Left lung (tissue), 10 donors: Measurements from ENCODE around the gene RXFP1. TPM values are rescaled to one million over a fixed set of nuclear protein-coding genes. Genes with fewer than 3 reads are reported as not detected.

ENCODE experiments used
- ATAC-seq: fragments of 200-7000 bp; cut with Tn5 transposase; one replicate; pipeline ENCODE4 v1.9.1; 2020; ENCODE audit warnings: moderate library complexity
- DNase-seq, 4 donors: peaks; one replicate each; pipeline ENCODE4 v3.0.0-alpha.2; 2013 to 2020
- H3K27ac ChIP-seq, 2 donors: fragments of 200-600 bp; sonication (generic) in 1 of 2; one replicate each; pipeline versions ENCODE4 v1.5.0 to v1.8.0; 2020 to 2021
- H3K27me3 ChIP-seq, 2 donors: fragments of 200-600 bp; sonication (generic) in 1 of 2; one replicate each; pipeline versions ENCODE4 v1.5.0 to v1.8.0; 2020 to 2021
- H3K36me3 ChIP-seq, 2 donors: fragments of 200-600 bp; sonication (generic) in 1 of 2; one replicate each; pipeline versions ENCODE4 v1.5.0 to v1.8.0; 2020 to 2021
- H3K4me1 ChIP-seq, 2 donors: fragments of 200-600 bp; one replicate each; pipeline ENCODE4 v1.8.0; 2021
- H3K4me3 ChIP-seq, 2 donors: fragments of 200-600 bp; sonication (generic) in 1 of 2; one replicate each; pipeline versions ENCODE4 v1.5.0 to v1.8.0; 2020 to 2021; ENCODE audit warnings: mild to moderate bottlenecking in 1 of 2
- H3K9me3 ChIP-seq, 2 donors: fragments of 200-600 bp; sonication (generic) in 1 of 2; one replicate each; pipeline versions ENCODE4 v1.5.0 to v1.8.0; 2020 to 2021
- CTCF ChIP-seq, 2 donors: fragments of 200-600 bp; sonication (generic) in 1 of 2; IDR thresholded peaks; one replicate each; pipeline versions ENCODE4 v1.5.0 to v1.8.0; 2021; ENCODE audit warnings: antibody characterized with exemption in 2 of 2
- intact Hi-C, 2 donors: fragments of 100-400 bp; cut with DNase I; formaldehyde crosslinking; loops; one replicate each; pipeline versions ENCODE4 v1.11.2 to v1.14.2; 2022
- polyA plus RNA-seq, 6 donors: library from polyadenylated mRNA; unstranded; fragments of 120-200 nt; gene quantifications; one replicate each; pipeline ENCODE4 v1.2.1, GENCODE V29; 2013; ENCODE audit not compliant: insufficient read length in 6 of 6
- total RNA-seq, 2 donors: library from RNA; stranded (reverse); fragmentation: NEBNext Ultra II Directional; extraction: Animal tissue kit (Norgen Biotek cat#: 25700); gene quantifications; one replicate each; pipeline ENCODE4 v1.2.1, GENCODE V29; 2021
- donor health status: DM: no; HTN: yes; CAD: no.
- donor health status: DM: no; HTN: no; CAD: no.

The RXFP1 gene
- total and polyA plus RNA-seq, 8 donors, result 2.7 to 10.2 (median 7.4) TPM

GRCh38 chr4:158538911-158539310, 17.2 kb downstream of the RXFP1 start:
- Histone ChIP-seq H3K9me3 (no peaks in the 10 kb centered on the region), H3K27me3 (no peaks in the 10 kb centered on the region), H3K4me3 (no peak overlapping the region), H3K27ac (no peak overlapping the region), H3K4me1 (peaks cover 0 to 15% of the 10 kb centered on the region in 2 donors), H3K36me3 (no peaks in the 10 kb centered on the region)
- intact Hi-C loops, result no loop called here
- ATAC-seq (peak; percentile 47), DNase-seq (no peak)
- no peak for TF ChIP-seq CTCF (IDR thresholded peaks at IDR 0.05)

GRCh38 chr4:158540125-158540907, 18.6 kb downstream of the RXFP1 start:
- TF ChIP-seq CTCF (IDR thresholded peaks at IDR 0.05), result no peak
- intact Hi-C loops, result no loop called here
- no peak for ATAC-seq
- H3K4me1 ChIP-seq, result peaks cover 0 to 15% of the 10 kb centered on the region in 2 donors
- H3K9me3 ChIP-seq, result no peaks in the 10 kb centered on the region
- H3K4me3 ChIP-seq, result no peak overlapping the region
- no peak for DNase-seq
- H3K36me3 ChIP-seq, result no peaks in the 10 kb centered on the region
- no peaks in the 10 kb centered on the region for H3K27me3 ChIP-seq
- H3K27ac ChIP-seq, result peak overlapping the region in 1 of 2 donors; percentile 11

- H3K4me1 ChIP-seq, result peaks cover 0 to 15% of the 10 kb centered on the region in 2 donors
- no peak overlapping the region for H3K27ac ChIP-seq
- intact Hi-C loops, result no loop called here
These were observed 19.8 kb downstream of the RXFP1 start for GRCh38 chr4:158541506-158541905.

GRCh38 chr4:158543191-158543590, 21.5 kb downstream of the RXFP1 start:
- intact Hi-C loops, result no loop called here
- TF ChIP-seq CTCF (IDR thresholded peaks at IDR 0.05), result no peak
- Histone ChIP-seq H3K9me3 (peaks cover 0 to 4% of the 10 kb centered on the region in 2 donors), H3K4me1 (peaks cover 0 to 15% of the 10 kb centered on the region in 2 donors), H3K27ac (peak overlapping the region in 1 of 2 donors; percentile 57), H3K36me3 (no peaks in the 10 kb centered on the region), H3K4me3 (no peak overlapping the region), H3K27me3 (no peaks in the 10 kb centered on the region)
- DNase-seq (no peak), ATAC-seq (no peak)

More at GRCh38 chr4:158541506-158541905, 19.8 kb downstream of the RXFP1 start:
- no peaks in the 10 kb centered on the region for H3K27me3 ChIP-seq
- H3K36me3 ChIP-seq, result no peaks in the 10 kb centered on the region
- no peak for ATAC-seq
- TF ChIP-seq CTCF (IDR thresholded peaks at IDR 0.05), result no peak
- no peak for DNase-seq
- no peaks in the 10 kb centered on the region for H3K9me3 ChIP-seq
- H3K4me3 ChIP-seq, result no peak overlapping the region

GRCh38 chr4:158544141-158544540, 22.5 kb downstream of the RXFP1 start:
- Histone ChIP-seq H3K4me3 (no peak overlapping the region), H3K27me3 (no peaks in the 10 kb centered on the region), H3K4me1 (peaks cover 0 to 10% of the 10 kb centered on the region in 2 donors), H3K9me3 (peaks cover 0 to 8% of the 10 kb centered on the region in 2 donors), H3K36me3 (no peaks in the 10 kb centered on the region), H3K27ac (no peak overlapping the region)
- intact Hi-C loops, result no loop called here
- ATAC-seq (no peak), DNase-seq (no peak)
- no peak for TF ChIP-seq CTCF (IDR thresholded peaks at IDR 0.05)
